ENCODE results near the gene ZNF436. TPM values are rescaled to one million over a fixed set of nuclear protein-coding genes. Genes with fewer than 3 reads are reported as not detected.

ZNF436 gene
- polyA plus RNA-seq, 1 experiment, result 17.2 TPM

GRCh38 chr1:23341931-23342692 lies 27.5 kb downstream of the ZNF436 start:
- no peak for TF ChIP-seq CTCF (IDR thresholded peaks at IDR 0.05; ENCODE audit: low read depth, low read length)

GRCh38 chr1:23339632-23340031 lies 30.0 kb downstream of the ZNF436 start:
- POLR2A ChIA-PET, result interaction anchor here (0.6 kb wide), 1 partner anchor 18 kb away, joined by 3 read pairs; no protein-coding TSS in a partner anchor
- H3K9me3 ChIP-seq (ENCODE audit: control insufficient read depth, insufficient read depth, low read length), result no peaks in the 10 kb centered on the region; the same call in 1 of the 2 replicates
- H3K27me3 ChIP-seq (ENCODE audit: control insufficient read depth, insufficient read depth, low read length), result no peaks in the 10 kb centered on the region
- no peak overlapping the region for H3K27ac ChIP-seq (ENCODE audit: low read depth, low read length)
- no peak for DNase-seq (ENCODE audit: low read depth, low spot score)
- no peak for TF ChIP-seq CTCF (IDR thresholded peaks at IDR 0.05; ENCODE audit: low read depth, low read length)
- CTCF ChIA-PET, result interaction anchor here (0.6 to 1.3 kb wide), 3 partner anchors 64 to 218 kb away, joined by 3 to 5 read pairs (median 3); no protein-coding TSS in a partner anchor
- no peak overlapping the region for H3K4me3 ChIP-seq (ENCODE audit: low read depth, low read length)

More at GRCh38 chr1:23341931-23342692, 27.5 kb downstream of the ZNF436 start:
- ChIA-PET POLR2A (interaction anchor here (0.6 to 1.0 kb wide), 3 partner anchors 62 to 326 kb away, joined by 3 to 4 read pairs (median 3); no protein-coding TSS in a partner anchor), CTCF (interaction anchor here (1.0 to 1.1 kb wide), 2 partner anchors 26 to 62 kb away, joined by 3 read pairs; no protein-coding TSS in a partner anchor)
- no peak for DNase-seq (ENCODE audit: low read depth, low spot score)
- Histone ChIP-seq H3K27ac (ENCODE audit: low read depth, low read length) (no peak overlapping the region), H3K4me3 (ENCODE audit: low read depth, low read length) (peak overlapping the region; percentile 83), H3K27me3 (ENCODE audit: control insufficient read depth, insufficient read depth, low read length) (no peaks in the 10 kb centered on the region), H3K9me3 (ENCODE audit: control insufficient read depth, insufficient read depth, low read length) (peaks cover 4% of the 10 kb centered on the region; the same call in 1 of the 2 replicates)

- Histone ChIP-seq H3K9me3 (ENCODE audit: control insufficient read depth, insufficient read depth, low read length) (no peaks in the 10 kb centered on the region; the same call in 1 of the 2 replicates), H3K4me3 (ENCODE audit: low read depth, low read length) (no peak overlapping the region), H3K27me3 (ENCODE audit: control insufficient read depth, insufficient read depth, low read length) (no peaks in the 10 kb centered on the region), H3K27ac (ENCODE audit: low read depth, low read length) (no peak overlapping the region)
- no peak for TF ChIP-seq CTCF (IDR thresholded peaks at IDR 0.05; ENCODE audit: low read depth, low read length)
- DNase-seq (ENCODE audit: low read depth, low spot score), result no peak
- ChIA-PET POLR2A (no interaction called here), CTCF (interaction anchor here (1.2 to 1.7 kb wide), 3 partner anchors 65 to 159 kb away, joined by 3 to 7 read pairs (median 4); no protein-coding TSS in a partner anchor)
Measured at GRCh38 chr1:23337869-23338268, 31.8 kb downstream of the ZNF436 start.

- no peaks in the 10 kb centered on the region for H3K27me3 ChIP-seq (ENCODE audit: control insufficient read depth, insufficient read depth, low read length)
- H3K4me3 ChIP-seq (ENCODE audit: low read depth, low read length), result no peak overlapping the region
- DNase-seq (ENCODE audit: low read depth, low spot score), result no peak
- no peak overlapping the region for H3K27ac ChIP-seq (ENCODE audit: low read depth, low read length)
- POLR2A ChIA-PET, result interaction anchor here (0.7 kb wide), 2 partner anchors 80 to 166 kb away, joined by 6 read pairs; no protein-coding TSS in a partner anchor
- H3K9me3 ChIP-seq (ENCODE audit: control insufficient read depth, insufficient read depth, low read length), result no peaks in the 10 kb centered on the region; the same call in 1 of the 2 replicates
- CTCF ChIA-PET, result no interaction called here
- TF ChIP-seq CTCF (IDR thresholded peaks at IDR 0.05; ENCODE audit: low read depth, low read length), result no peak
Measured at GRCh38 chr1:23331713-23332112, 37.9 kb downstream of the ZNF436 start.

- ChIA-PET CTCF (no interaction called here), POLR2A (interaction anchor here (1.9 kb wide), 1 partner anchor 14 kb away, joined by 11 read pairs; the partner anchor contains the start of gene HNRNPR)
- no peak for DNase-seq (ENCODE audit: low read depth, low spot score)
- Histone ChIP-seq H3K4me3 (ENCODE audit: low read depth, low read length) (no peak overlapping the region), H3K27me3 (ENCODE audit: control insufficient read depth, insufficient read depth, low read length) (no peaks in the 10 kb centered on the region), H3K27ac (ENCODE audit: low read depth, low read length) (no peak overlapping the region), H3K9me3 (ENCODE audit: control insufficient read depth, insufficient read depth, low read length) (no peaks in the 10 kb centered on the region)
- TF ChIP-seq CTCF (IDR thresholded peaks at IDR 0.05; ENCODE audit: low read depth, low read length), result no peak
Measured at GRCh38 chr1:23330846-23331245, 38.8 kb downstream of the ZNF436 start.
